Fibroblast of lung (primary cell): ENCODE results near the gene FRMD1. TPM values are rescaled to one million over a fixed set of nuclear protein-coding genes. Genes with fewer than 3 reads are reported as not detected.

Experiments used
- DNase-seq, 2 donors: peaks; one replicate each; pipeline versions ENCODE4 v3.0.0 to v3.0.0-alpha.2; 2010; ENCODE audit warnings: low read depth in 2 of 2
- H2AFZ ChIP-seq: 2 replicates; pipeline ENCODE4 v1.5.1; 2012; ENCODE audit warnings: low read length, control low read depth, inconsistent platforms
- H3K27ac ChIP-seq: 2 replicates; pipeline ENCODE4 v1.5.1; 2011; ENCODE audit warnings: low read length, control low read depth; ENCODE audit not compliant: insufficient read depth
- H3K27me3 ChIP-seq: 2 replicates; pipeline ENCODE4 v1.5.1; 2011; ENCODE audit warnings: mild to moderate bottlenecking, low read length; ENCODE audit not compliant: control insufficient read depth, insufficient read depth
- H3K36me3 ChIP-seq: 2 replicates; pipeline ENCODE4 v1.5.1; 2011; ENCODE audit warnings: low read length; ENCODE audit not compliant: control insufficient read depth, insufficient read depth
- H3K4me1 ChIP-seq: 2 replicates; pipeline ENCODE4 v1.5.1; 2011; ENCODE audit warnings: low read length; ENCODE audit not compliant: control insufficient read depth, insufficient read depth; ENCODE audit errors: extremely low read depth
- H3K4me2 ChIP-seq: 2 replicates; pipeline ENCODE4 v1.5.1; 2011; ENCODE audit warnings: low read length, control low read depth; ENCODE audit not compliant: insufficient read depth; ENCODE audit errors: extremely low read depth
- H3K4me3 ChIP-seq, 4 experiments: fragments of 200-600 bp in 1 of 4; sonication (generic) in 1 of 4; replicated peaks in 1 of 4; 2 replicates each; pipeline ENCODE4 v1.5.1; 2011 to 2016; ENCODE audit warnings: low read length in 4 of 4, low read depth in 3 of 4, mild to moderate bottlenecking in 3 of 4, control low read depth in 2 of 4, inconsistent platforms in 1 of 4, mixed read lengths in 1 of 4; ENCODE audit not compliant: insufficient read depth in 1 of 4; ENCODE audit errors: control extremely low read depth in 1 of 4
- H3K79me2 ChIP-seq: 2 replicates; pipeline ENCODE4 v1.5.1; 2012; ENCODE audit warnings: mild to moderate bottlenecking, low read length, inconsistent platforms; ENCODE audit not compliant: control insufficient read depth, insufficient read depth
- H3K9ac ChIP-seq: 2 replicates; pipeline ENCODE4 v1.5.1; 2011; ENCODE audit warnings: mild to moderate bottlenecking, low read length, control low read depth; ENCODE audit not compliant: insufficient read depth
- H3K9me3 ChIP-seq: 2 replicates; pipeline ENCODE4 v1.5.1; 2012; ENCODE audit warnings: low read depth, low read length; ENCODE audit not compliant: control insufficient read depth, insufficient read depth
- H4K20me1 ChIP-seq: 2 replicates; pipeline ENCODE4 v1.5.1; 2011; ENCODE audit warnings: low read length; ENCODE audit not compliant: control insufficient read depth, insufficient read depth; ENCODE audit errors: extremely low read depth
- CTCF ChIP-seq, 2 donors: IDR thresholded peaks in 1 of 2; conservative IDR thresholded peaks in 1 of 2; 1 replicate in 1 of 2; 2 replicates in 1 of 2; pipeline ENCODE4 v1.5.1; 2011 to 2012; ENCODE audit warnings: low read length in 2 of 2, control low read depth in 1 of 2, inconsistent platforms in 1 of 2, low read depth in 1 of 2, mild to moderate bottlenecking in 1 of 2
- EZH2 ChIP-seq: IDR thresholded peaks from 2 replicates; pipeline ENCODE4 v1.5.1; 2012; ENCODE audit warnings: low read length, control low read depth, mild to moderate bottlenecking; ENCODE audit errors: missing control alignments
- polyA plus RNA-seq, 2 donors: library from polyadenylated mRNA; depleted of rRNA in 1 of 2; stranded (reverse) in 1 of 2; unstranded in 1 of 2; fragments of >200 nt; gene quantifications; 2 replicates each; pipeline ENCODE4 v1.2.1, GENCODE V29; 2011 to 2012; ENCODE audit warnings: missing spikeins in 1 of 2
- total RNA-seq: library from RNA; depleted of rRNA; stranded (reverse); fragments of >200 nt; gene quantifications from 2 replicates; pipeline ENCODE4 v1.2.1, GENCODE V29; 2014

Gene FRMD1
- total and polyA plus RNA-seq, 2 donors (not counting 1 experiment from before 2014, with no cell fraction given), result not detected

GRCh38 chr6:168105813-168106632 is 27.0 kb upstream of the FRMD1 start:
- TF ChIP-seq CTCF (conservative IDR thresholded peaks at IDR 0.05 in 1 of 2, IDR thresholded peaks at IDR 0.05 in 1 of 2; ENCODE audit: low read depth in 1 of 2, low read length in 2 of 2) (no peak), EZH2 (no peak)
- no peak overlapping the region for H3K27ac ChIP-seq
- no peak overlapping the region for H3K4me2 ChIP-seq
- H4K20me1 ChIP-seq, result no peaks in the 10 kb centered on the region
- H3K4me3 ChIP-seq, result no peak overlapping the region
- H3K79me2 ChIP-seq, result no peaks in the 10 kb centered on the region
- H2AFZ ChIP-seq, result no peak overlapping the region
- no peaks in the 10 kb centered on the region for H3K27me3 ChIP-seq
- no peaks in the 10 kb centered on the region for H3K9me3 ChIP-seq
- H3K9ac ChIP-seq, result no peak overlapping the region
- no peak for DNase-seq
- no peaks in the 10 kb centered on the region for H3K36me3 ChIP-seq
- no peaks in the 10 kb centered on the region for H3K4me1 ChIP-seq

GRCh38 chr6:168104636-168105035 is 25.6 kb upstream of the FRMD1 start:
- Histone ChIP-seq H4K20me1 (no peaks in the 10 kb centered on the region), H3K4me3 (no peak overlapping the region), H3K9me3 (no peaks in the 10 kb centered on the region), H3K4me1 (no peaks in the 10 kb centered on the region), H2AFZ (no peak overlapping the region), H3K79me2 (no peaks in the 10 kb centered on the region), H3K36me3 (no peaks in the 10 kb centered on the region), H3K27ac (no peak overlapping the region), H3K27me3 (no peaks in the 10 kb centered on the region), H3K4me2 (no peak overlapping the region), H3K9ac (no peak overlapping the region)
- TF ChIP-seq CTCF (conservative IDR thresholded peaks at IDR 0.05 in 1 of 2, IDR thresholded peaks at IDR 0.05 in 1 of 2; ENCODE audit: low read depth in 1 of 2, low read length in 2 of 2) (no peak), EZH2 (no peak)
- DNase-seq, result no peak

GRCh38 chr6:168103050-168103830 is 24.2 kb upstream of the FRMD1 start:
- Histone ChIP-seq H3K36me3 (no peaks in the 10 kb centered on the region), H3K9me3 (no peaks in the 10 kb centered on the region), H3K27me3 (no peaks in the 10 kb centered on the region), H3K9ac (no peak overlapping the region), H3K4me3 (no peak overlapping the region), H3K4me2 (no peak overlapping the region), H2AFZ (no peak overlapping the region), H3K79me2 (no peaks in the 10 kb centered on the region), H4K20me1 (no peaks in the 10 kb centered on the region), H3K27ac (no peak overlapping the region), H3K4me1 (no peaks in the 10 kb centered on the region)
- no peak for TF ChIP-seq EZH2
- TF ChIP-seq CTCF (conservative IDR thresholded peaks at IDR 0.05 in 1 of 2, IDR thresholded peaks at IDR 0.05 in 1 of 2; ENCODE audit: low read depth in 1 of 2, low read length in 2 of 2), result no peak
- DNase-seq, result no peak
